Erythroblast (primary cell): ENCODE results near the gene ACCS.

ENCODE experiments used
- DNase-seq, 2 experiments: peaks; one replicate each; lab custom pipeline; 2025; lab: John Stamatoyannopoulos, UW
- GATA1 ChIP-seq: IDR thresholded peaks from 2 replicates; pipeline ENCODE4 v1.6.1; 2011; ENCODE audit warnings: low read depth, mild to moderate bottlenecking, control low read depth, low read length, moderate library complexity
- POLR2A ChIP-seq: IDR thresholded peaks from 2 replicates; pipeline ENCODE4 v1.6.1; 2011; ENCODE audit warnings: mild to moderate bottlenecking, low read length

Gene ACCS, protein sequence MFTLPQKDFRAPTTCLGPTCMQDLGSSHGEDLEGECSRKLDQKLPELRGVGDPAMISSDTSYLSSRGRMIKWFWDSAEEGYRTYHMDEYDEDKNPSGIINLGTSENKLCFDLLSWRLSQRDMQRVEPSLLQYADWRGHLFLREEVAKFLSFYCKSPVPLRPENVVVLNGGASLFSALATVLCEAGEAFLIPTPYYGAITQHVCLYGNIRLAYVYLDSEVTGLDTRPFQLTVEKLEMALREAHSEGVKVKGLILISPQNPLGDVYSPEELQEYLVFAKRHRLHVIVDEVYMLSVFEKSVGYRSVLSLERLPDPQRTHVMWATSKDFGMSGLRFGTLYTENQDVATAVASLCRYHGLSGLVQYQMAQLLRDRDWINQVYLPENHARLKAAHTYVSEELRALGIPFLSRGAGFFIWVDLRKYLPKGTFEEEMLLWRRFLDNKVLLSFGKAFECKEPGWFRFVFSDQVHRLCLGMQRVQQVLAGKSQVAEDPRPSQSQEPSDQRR

GRCh38 chr11:44065841-44066731 is at the start of gene ACCS:
ACCS (plus strand) TSS chr11:44066270; CDS start chr11:44067628, 1,358 bp downstream.
- TF ChIP-seq GATA1: no peak
- peak; percentile 86 for TF ChIP-seq POLR2A
- peak; percentile 93 to 95 for DNase-seq

DNA sequence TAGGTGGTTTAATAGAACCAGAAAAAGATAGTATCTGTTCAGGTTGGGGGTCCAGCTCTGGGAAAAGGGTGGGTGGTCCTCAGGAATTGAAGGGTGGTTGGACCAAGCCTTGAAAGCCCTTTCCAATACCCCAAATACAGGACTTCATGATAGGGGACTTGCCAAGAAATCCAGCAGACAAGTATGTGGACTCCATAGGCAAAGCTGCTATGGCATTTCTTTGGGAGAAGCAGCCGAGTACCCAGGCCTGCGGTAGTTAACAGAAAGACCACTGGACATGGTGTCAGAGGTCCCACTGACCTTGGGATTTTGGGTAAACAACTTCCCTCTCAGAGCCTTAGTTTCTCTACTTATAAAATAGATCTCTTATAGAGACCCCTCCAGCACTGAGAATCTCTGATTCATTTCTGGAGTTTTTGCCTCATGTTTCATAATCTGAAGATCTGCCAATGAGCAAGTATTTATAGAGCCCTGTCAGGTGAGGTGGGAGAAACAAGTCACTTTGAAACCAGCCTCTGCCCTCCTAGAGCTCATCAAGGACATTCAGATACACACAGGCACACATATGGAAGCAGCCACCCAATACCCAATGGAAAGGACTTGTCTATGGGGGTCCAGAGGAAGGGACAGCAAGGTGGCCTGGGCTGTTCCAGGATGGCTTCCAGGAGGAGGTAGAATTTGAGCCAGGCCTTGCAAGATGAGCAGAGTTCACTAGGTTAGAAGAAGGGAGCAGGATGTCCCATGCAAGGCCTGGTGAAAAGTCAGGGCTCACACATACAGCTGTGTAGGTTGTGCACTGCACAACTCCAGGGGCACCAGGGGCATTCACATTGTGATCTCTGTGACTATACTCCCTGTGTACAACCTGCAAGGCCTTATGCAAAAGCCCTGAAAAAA is 49.3 kb upstream of the ACCS start:
- no peak for DNase-seq
- TF ChIP-seq GATA1 (no peak), POLR2A (no peak)

GRCh38 chr11:44017443-44018126 is 48.5 kb upstream of the ACCS start:
- TF ChIP-seq POLR2A (no peak), GATA1 (no peak)
- DNase-seq: no peak

GRCh38 chr11:44018127-44018521 is 47.9 kb upstream of the ACCS start:
- TF ChIP-seq POLR2A (no peak), GATA1 (no peak)
- no peak for DNase-seq

DNA sequence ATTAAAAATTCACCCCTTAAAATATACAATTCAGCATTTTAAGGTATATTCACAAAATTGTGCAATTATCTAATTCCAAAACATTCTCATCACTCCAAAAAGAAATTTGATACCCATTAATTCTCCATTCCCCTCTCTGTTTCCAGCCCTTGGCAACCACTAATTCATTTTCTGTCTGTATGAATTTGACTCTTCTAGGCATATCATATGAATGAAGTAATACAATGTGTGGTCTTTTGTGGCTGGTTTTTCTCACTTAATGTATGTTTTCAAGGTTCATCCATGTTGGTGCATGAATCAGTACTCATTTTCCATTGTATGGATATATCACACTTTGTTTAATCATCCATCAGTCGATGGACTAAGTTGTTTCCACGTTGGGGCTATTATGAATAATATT is 47.2 kb upstream of the ACCS start:
- no peak for DNase-seq
- no peak for TF ChIP-seq GATA1
- no peak for TF ChIP-seq POLR2A

GRCh38 chr11:44024977-44025376 is 41.1 kb upstream of the ACCS start:
- no peak for TF ChIP-seq GATA1
- no peak for TF ChIP-seq POLR2A
- no peak for DNase-seq

DNA sequence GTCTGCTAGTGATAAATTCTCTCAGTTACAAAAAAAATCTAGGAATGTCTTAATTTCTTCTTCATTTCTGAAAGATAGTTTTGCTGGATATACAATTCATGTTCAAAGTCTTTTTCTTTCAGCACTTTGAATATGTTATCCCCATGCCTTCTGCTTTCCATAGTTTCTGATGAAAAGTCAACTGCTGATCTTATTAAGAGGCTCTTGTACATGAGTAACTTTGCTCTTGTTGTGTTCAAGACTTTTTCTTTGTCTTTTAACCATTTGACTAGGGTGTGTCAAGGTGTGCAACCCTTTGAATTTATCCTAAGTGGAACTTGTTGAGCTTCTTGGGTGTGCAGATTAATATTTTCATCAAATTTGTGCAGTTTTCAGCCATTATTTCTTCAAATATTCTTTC is 40.3 kb upstream of the ACCS start:
- DNase-seq: no peak
- TF ChIP-seq GATA1 (no peak), POLR2A (no peak)

DNA sequence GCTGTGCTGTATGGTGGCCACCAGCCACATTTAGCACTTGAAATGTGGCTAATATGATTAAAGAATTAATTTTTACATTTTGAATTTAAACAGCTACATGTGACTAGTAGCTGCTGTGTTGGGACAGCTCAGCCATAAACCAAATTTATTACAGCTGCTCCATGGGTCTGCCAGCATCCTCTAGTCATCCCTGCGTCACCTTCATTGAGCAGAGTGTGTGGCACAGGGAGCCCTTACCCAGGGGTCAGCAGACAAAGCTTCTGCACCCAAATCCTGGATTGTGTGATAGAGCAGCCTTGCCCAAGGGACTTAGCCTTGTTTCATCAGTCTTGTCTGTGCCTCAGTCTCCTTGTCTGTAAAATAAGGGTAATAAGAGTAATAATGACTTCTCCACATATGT is 37.7 kb upstream of the ACCS start:
- TF ChIP-seq GATA1 (no peak), POLR2A (no peak)
- DNase-seq: no peak

GRCh38 chr11:44028816-44029506 is 37.1 kb upstream of the ACCS start:
- no peak for TF ChIP-seq POLR2A
- TF ChIP-seq GATA1: no peak

DNA sequence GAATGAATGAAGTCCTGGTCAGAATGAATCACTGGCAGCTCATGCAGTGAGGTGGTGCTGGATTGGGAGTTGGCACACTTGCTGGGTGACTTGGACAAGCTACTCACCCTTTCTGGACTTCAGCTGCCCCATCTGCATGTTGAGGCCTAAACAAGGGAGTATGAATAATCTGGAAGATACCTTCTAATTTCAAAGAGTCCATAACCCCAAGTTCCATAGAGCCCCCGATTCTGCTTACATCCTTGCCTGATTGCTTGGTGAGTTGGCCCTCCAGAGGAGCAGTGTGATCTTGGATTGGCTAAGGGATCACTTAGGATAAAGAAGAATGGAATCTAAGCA is 36.6 kb upstream of the ACCS start:
- no peak for DNase-seq
- TF ChIP-seq POLR2A (no peak), GATA1 (no peak)

More at GRCh38 chr11:44028816-44029506, 37.1 kb upstream of the ACCS start:
- DNase-seq: no peak

GRCh38 chr11:44029977-44030911 is 35.8 kb upstream of the ACCS start:
- DNase-seq: no peak

More at GRCh38 chr11:44029977-44030911, 35.8 kb upstream of the ACCS start:
- TF ChIP-seq GATA1 (no peak), POLR2A (no peak)
